DMS153 (cell line): ENCODE results near the gene ZFAND3.
"Not testable (repeated sequence)": the region's sequence is repeated elsewhere in the genome, so short reads cannot be mapped to it uniquely, and the experiment has no call there.

ENCODE experiments used
- DNase-seq: peaks from one replicate; lab custom pipeline; 2025; lab: John Stamatoyannopoulos, UW

Gene ZFAND3

DNA sequence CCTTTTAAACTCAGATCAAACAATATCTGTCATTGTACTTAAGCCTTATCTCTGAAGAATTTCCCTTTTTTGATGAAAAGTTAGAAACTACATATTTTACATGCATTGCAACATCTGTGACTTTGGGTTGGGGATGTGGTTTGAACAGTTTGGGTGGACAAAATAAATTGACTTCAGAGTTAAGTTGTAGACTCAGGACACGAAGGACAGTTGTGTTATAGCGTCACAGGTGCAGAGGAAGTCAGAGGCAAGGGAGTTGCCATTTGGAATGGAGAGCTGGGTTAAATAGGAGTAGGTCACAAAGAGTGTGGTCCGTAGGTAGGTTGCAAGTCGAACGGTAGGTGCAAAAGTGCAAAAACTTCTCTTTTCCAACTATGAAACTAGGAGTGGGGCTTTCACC is 46.0 kb downstream of the ZFAND3 start:
- DNase-seq: no peak

- no peak for DNase-seq
Measured at GRCh38 chr6:37866590-37867507, 47.3 kb downstream of the ZFAND3 start.

- DNase-seq: no peak
Measured at GRCh38 chr6:37867756-37868446, 48.4 kb downstream of the ZFAND3 start.

GRCh38 chr6:37868447-37868825 is 48.9 kb downstream of the ZFAND3 start:
- DNase-seq: no peak

DNA sequence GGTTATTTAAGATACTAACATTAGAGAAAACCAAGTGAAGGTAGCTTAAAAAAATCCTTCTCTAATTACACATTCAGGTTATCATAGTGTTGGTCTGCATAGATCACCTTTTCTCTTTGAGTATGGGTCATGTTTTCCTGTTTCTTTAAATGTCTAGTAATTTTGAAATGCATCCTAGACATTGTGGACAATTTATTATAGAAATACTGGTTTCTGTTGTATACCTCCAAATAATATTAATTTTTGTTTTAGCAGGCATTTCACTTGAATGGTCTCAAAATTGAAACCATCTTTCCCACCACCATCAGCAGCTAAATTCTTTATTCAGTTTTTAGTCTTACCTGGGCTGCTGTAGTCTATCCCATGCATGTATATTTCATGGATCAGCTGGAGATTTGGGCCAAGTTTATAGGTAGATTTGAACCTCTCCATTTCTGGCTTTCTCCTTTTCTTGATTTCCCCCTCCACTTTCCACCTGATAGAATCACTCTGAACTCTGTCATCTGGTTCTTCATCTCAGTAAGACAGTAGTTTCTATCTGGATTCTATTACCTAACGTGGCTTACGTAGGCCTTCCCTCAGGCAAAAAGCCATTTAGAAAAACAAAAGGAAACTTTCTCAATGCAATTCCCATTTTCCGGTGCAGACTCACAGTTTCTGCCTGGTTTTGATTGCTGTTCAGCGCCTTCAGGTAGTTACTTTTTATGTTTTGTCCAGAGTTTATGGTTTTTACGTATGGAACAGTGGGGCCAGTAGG is 52.3 kb downstream of the ZFAND3 start:
- no peak for DNase-seq

GRCh38 chr6:37872373-37872745 is 52.8 kb downstream of the ZFAND3 start:
- no peak for DNase-seq

- no peak for DNase-seq
Measured at GRCh38 chr6:37874726-37875125, 55.2 kb downstream of the ZFAND3 start.

- DNase-seq: no peak
Measured at GRCh38 chr6:37875561-37876309, 56.2 kb downstream of the ZFAND3 start.

DNA sequence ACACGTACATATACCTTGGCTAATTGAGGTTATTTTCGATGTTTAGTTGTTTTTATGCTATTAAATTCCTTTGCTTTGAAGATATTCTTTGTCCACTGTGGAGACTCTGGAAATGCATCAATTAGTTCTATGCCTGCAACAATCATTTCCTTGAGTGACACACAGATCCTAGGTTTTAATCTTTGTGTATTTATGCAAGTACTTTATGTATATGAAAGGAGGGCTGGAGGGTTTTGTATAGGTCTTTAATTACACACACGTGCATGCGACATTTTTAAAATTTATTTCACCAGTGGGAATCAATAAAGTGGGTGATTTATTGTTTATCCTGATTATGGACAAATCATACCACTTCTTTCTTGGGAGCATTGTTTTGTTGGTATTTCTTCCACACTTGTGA is 57.3 kb downstream of the ZFAND3 start:
- DNase-seq: no peak

GRCh38 chr6:37877373-37878149 is 58.0 kb downstream of the ZFAND3 start:
- no peak for DNase-seq

DNA sequence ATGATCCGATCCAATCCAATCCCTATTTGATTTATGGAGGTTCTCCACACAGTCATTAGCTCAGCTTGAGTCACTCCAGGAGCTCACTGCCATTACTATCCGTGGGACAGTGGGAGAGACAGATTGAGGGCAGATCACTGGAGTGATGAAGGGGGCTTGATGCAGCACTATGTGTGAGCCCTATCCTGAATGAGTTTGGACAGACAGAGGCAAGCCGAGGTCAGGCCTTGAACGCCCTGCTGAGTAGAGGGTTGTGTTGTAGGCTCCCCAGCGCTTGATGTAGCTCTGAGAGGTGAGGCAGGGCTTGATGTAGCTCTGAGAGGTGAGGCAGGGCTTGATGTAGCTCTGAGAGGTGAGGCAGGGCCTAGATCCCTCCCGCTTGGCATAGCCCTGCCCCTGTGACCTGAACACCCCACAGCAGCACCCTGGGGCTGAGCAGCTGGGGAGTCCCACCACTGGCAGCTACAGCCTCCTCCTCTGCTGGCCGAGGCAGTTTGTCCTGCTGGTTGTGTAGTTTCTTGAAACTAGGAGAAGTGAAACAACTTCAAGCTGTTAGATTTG is 58.7 kb downstream of the ZFAND3 start:
- DNase-seq: no peak

GRCh38 chr6:37880602-37881001 is 61.1 kb downstream of the ZFAND3 start:
- not testable (repeated sequence) for DNase-seq

GRCh38 chr6:37882292-37882691 is 62.8 kb downstream of the ZFAND3 start:
- DNase-seq: no peak

- no peak for DNase-seq
Measured at GRCh38 chr6:37882724-37883413, 63.3 kb downstream of the ZFAND3 start.

GRCh38 chr6:37884548-37884947 is 65.0 kb downstream of the ZFAND3 start:
- DNase-seq: no peak

GRCh38 chr6:37889051-37889450 is 69.5 kb downstream of the ZFAND3 start:
- no peak for DNase-seq

- no peak for DNase-seq
Measured at GRCh38 chr6:37889486-37889885, 70.0 kb downstream of the ZFAND3 start.

- no peak for DNase-seq
Measured at GRCh38 chr6:37891072-37891471, 71.5 kb downstream of the ZFAND3 start.

DNA sequence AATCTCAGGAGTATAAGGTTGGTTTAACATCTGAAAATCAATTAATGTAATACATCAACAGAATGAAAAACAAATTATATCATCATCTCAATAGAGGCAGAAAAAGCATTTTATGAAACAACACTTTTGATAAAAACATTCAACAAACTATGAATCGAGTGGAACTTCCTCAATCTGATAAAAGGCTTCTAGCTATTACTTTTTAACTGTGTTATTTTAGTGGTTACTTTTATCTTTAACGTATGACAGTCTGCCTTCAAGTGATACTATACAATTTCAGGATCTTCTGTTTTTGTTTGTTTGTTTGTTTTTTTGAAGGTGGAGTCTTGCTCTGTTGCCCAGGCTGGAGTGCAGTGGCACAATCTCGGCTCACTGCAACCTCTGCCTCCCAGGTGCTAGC is 73.7 kb downstream of the ZFAND3 start:
- DNase-seq: no peak

GRCh38 chr6:37893734-37894133 is 74.2 kb downstream of the ZFAND3 start:
- DNase-seq: not testable (repeated sequence)
